B cell (primary cell): Measurements from ENCODE around the gene MYRIP. TPM values are rescaled to one million over a fixed set of nuclear protein-coding genes. Genes with fewer than 3 reads are reported as not detected.

Experiments used
- ATAC-seq: fragments of 200-7000 bp; cut with Tn5 transposase; one replicate; pipeline ENCODE4 v1.10.0; 2021; ENCODE audit warnings: low read depth, mild to moderate bottlenecking, moderate number of reproducible peaks, moderate library complexity
- CTCF ChIA-PET: fragments of 350-600 bp; sonication (Branson Sonifier 250); formaldehyde crosslinking; loops from one replicate; lab custom pipeline; 2021; ENCODE audit warnings: antibody characterized with exemption, inconsistent platforms; lab: Charles Lee
- POLR2A ChIA-PET: fragments of 350-600 bp; sonication (Branson Sonifier 250); formaldehyde crosslinking; loops from one replicate; lab custom pipeline; 2021; ENCODE audit warnings: antibody characterized with exemption; lab: Charles Lee
- DNase-seq: peaks from one replicate; pipeline ENCODE4 v3.0.0; 2013
- H2AFZ ChIP-seq: 2 replicates; pipeline ENCODE4 v1.6.1; 2012; ENCODE audit warnings: mild to moderate bottlenecking, low read depth, low read length; ENCODE audit not compliant: insufficient read depth, poor library complexity, severe bottlenecking
- H3K27ac ChIP-seq, 2 donors: 1 replicate in 1 of 2; 2 replicates in 1 of 2; pipeline ENCODE4 v1.5.1; 2012 to 2013; ENCODE audit warnings: low read length in 2 of 2, mild to moderate bottlenecking in 2 of 2, moderate library complexity in 1 of 2
- H3K27me3 ChIP-seq, 4 experiments: fragments of 200-600 bp in 1 of 4; sonication (generic) in 1 of 4; replicated peaks in 1 of 4; 1 replicate in 2 of 4; 2 replicates in 2 of 4; pipeline versions ENCODE4 v1.6.1 to v1.7.0; 2013 to 2016; ENCODE audit warnings: low read length in 3 of 4, mild to moderate bottlenecking in 2 of 4, mixed read lengths in 1 of 4, moderate library complexity in 1 of 4; ENCODE audit not compliant: insufficient read depth in 4 of 4, control insufficient read depth in 3 of 4; ENCODE audit errors: control extremely low read depth in 1 of 4
- H3K36me3 ChIP-seq, 2 experiments: replicated peaks in 1 of 2; 1 replicate in 1 of 2; 2 replicates in 1 of 2; pipeline versions ENCODE4 v1.6.1 to v1.7.1; 2013; ENCODE audit warnings: low read length in 1 of 2; ENCODE audit not compliant: insufficient read depth in 2 of 2, control insufficient read depth in 1 of 2; ENCODE audit errors: control extremely low read depth in 1 of 2, extremely low read depth in 1 of 2
- H3K4me1 ChIP-seq, 2 donors: fragments of 200-600 bp in 1 of 2; sonication (generic) in 1 of 2; 1 replicate in 1 of 2; 2 replicates in 1 of 2; pipeline versions ENCODE4 v1.5.1 to v1.6.1; 2013 to 2017; ENCODE audit warnings: low read length in 2 of 2; ENCODE audit not compliant: control insufficient read depth in 2 of 2, insufficient read depth in 2 of 2
- H3K4me2 ChIP-seq: replicated peaks from 2 replicates; pipeline ENCODE3; 2012; ENCODE audit warnings: mild to moderate bottlenecking, low read depth, low read length; ENCODE audit not compliant: poor library complexity, severe bottlenecking
- H3K4me3 ChIP-seq, 5 experiments: fragments of 200-600 bp in 1 of 5; sonication (generic) in 1 of 5; 1 replicate in 3 of 5; 2 replicates in 2 of 5; pipeline versions ENCODE4 v1.5.1 to v1.7.0; 2011 to 2016; ENCODE audit warnings: low read length in 4 of 5, mild to moderate bottlenecking in 4 of 5, low read depth in 2 of 5, control low read depth in 1 of 5, moderate library complexity in 1 of 5; ENCODE audit not compliant: insufficient read depth in 1 of 5; ENCODE audit errors: control extremely low read depth in 1 of 5, extremely low read depth in 1 of 5
- H3K79me2 ChIP-seq: fragments of 200-600 bp; sonication (generic); one replicate; pipeline ENCODE4 v1.6.0; 2016; ENCODE audit warnings: low read length; ENCODE audit not compliant: control insufficient read depth, insufficient read depth
- H3K9ac ChIP-seq: fragments of 200-600 bp; sonication (generic); 2 replicates; pipeline ENCODE4 v1.6.1; 2017; ENCODE audit warnings: mild to moderate bottlenecking, low read length, moderate library complexity
- H3K9me3 ChIP-seq, 3 donors: one replicate each; pipeline versions ENCODE4 v1.6.1 to v1.7.1; 2013; ENCODE audit warnings: low read length in 2 of 3; ENCODE audit not compliant: control insufficient read depth in 2 of 3, insufficient read depth in 1 of 3; ENCODE audit errors: control extremely low read depth in 1 of 3
- H4K20me1 ChIP-seq: 2 replicates; pipeline ENCODE4 v1.6.0; 2012; ENCODE audit warnings: mild to moderate bottlenecking, low read length; ENCODE audit not compliant: insufficient read depth, control insufficient read depth, poor library complexity, severe bottlenecking
- H3K27ac Mint-ChIP-seq: one replicate; pipeline ENCODE4 v1.8.0; 2021; ENCODE audit warnings: mixed read lengths
- H3K27me3 Mint-ChIP-seq: one replicate; pipeline ENCODE4 v1.8.0; 2021; ENCODE audit warnings: mixed read lengths
- H3K4me1 Mint-ChIP-seq: one replicate; pipeline ENCODE4 v1.8.0; 2021; ENCODE audit warnings: mixed read lengths
- H3K4me3 Mint-ChIP-seq: one replicate; pipeline ENCODE4 v1.8.0; 2021; ENCODE audit warnings: mixed read lengths
- H3K9me3 Mint-ChIP-seq: one replicate; pipeline ENCODE4 v1.8.0; 2022; ENCODE audit warnings: mixed read lengths; ENCODE audit not compliant: insufficient read depth
- EZH2 ChIP-seq: IDR thresholded peaks from 2 replicates; pipeline ENCODE4 v1.6.1; 2012; ENCODE audit warnings: borderline replicate concordance, low read depth, mild to moderate bottlenecking, moderate library complexity, low read length; ENCODE audit not compliant: insufficient read depth, poor library complexity, severe bottlenecking
- WGBS: methylation state at CpG from one replicate; pipeline ENCODE4 v1.1.5; 2013; ENCODE audit warnings: missing lambda C conversion rate; ENCODE audit not compliant: insufficient coverage; 5-methylcytosine and 5-hydroxymethylcytosine counted together
- intact Hi-C: fragments of 100-400 bp; cut with micrococcal nuclease; formaldehyde crosslinking; loops from one replicate; pipeline ENCODE4 v1.10.0; 2022
- polyA plus RNA-seq: library from polyadenylated mRNA; depleted of rRNA; stranded (reverse); fragments of >200 nt; gene quantifications from 2 replicates; pipeline ENCODE4 v1.2.3, GENCODE V29; 2012
- total RNA-seq, 2 donors: library from RNA; stranded (reverse); fragments of 120-200 nt in 1 of 2; gene quantifications; 1 replicate in 1 of 2; 2 replicates in 1 of 2; pipeline versions ENCODE4 v1.2.3 to v1.2.4, GENCODE V29; 2013 to 2022
- TF ChIP-seq, protein P1 (sequence below): fragments of 200-600 bp; IDR thresholded peaks from one replicate; pipeline ENCODE4 v1.8.0; 2022; ENCODE audit warnings: antibody characterized with exemption, mild to moderate bottlenecking

MYRIP gene
- total and polyA plus RNA-seq, 2 donors (not counting 1 experiment from before 2014, with no cell fraction given) = 0.03 to 0.10 TPM

DNA sequence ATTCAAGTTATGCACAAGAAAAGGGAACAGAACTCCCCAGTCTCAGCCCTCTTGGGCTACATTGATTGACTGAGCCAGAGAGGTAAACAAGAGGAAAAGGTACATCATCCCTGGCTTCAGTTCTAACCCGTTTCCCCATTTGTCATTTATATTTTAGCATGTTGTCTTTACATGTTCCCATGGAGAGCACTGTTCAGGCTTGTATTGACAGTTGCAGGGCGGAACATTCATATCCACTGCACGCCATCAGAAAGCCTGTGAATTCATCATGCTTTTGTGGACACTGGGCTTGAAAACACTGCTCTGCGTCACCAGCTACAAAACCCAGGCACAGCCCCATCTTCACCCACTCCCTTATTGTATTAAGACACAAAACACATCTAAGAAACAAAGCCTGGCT, 259.2 kb downstream of the MYRIP start:
- no peaks in the 10 kb centered on the region for H3K9me3 Mint-ChIP-seq
- DNase-seq = no peak
- no peaks in the 10 kb centered on the region for H4K20me1 ChIP-seq
- CTCF ChIA-PET = no interaction called here
- no peaks in the 10 kb centered on the region for H3K4me1 Mint-ChIP-seq
- H3K36me3 ChIP-seq = no peaks in the 10 kb centered on the region
- H3K4me3 ChIP-seq = no peak overlapping the region
- no peaks in the 10 kb centered on the region for H3K79me2 ChIP-seq
- H2AFZ ChIP-seq = no peak overlapping the region
- 87% methylated on average over 3 of the region's 4 CpGs for WGBS
- H3K9ac ChIP-seq = no peak overlapping the region
- no peak for TF ChIP-seq EZH2
- TF ChIP-seq, protein P1, sequence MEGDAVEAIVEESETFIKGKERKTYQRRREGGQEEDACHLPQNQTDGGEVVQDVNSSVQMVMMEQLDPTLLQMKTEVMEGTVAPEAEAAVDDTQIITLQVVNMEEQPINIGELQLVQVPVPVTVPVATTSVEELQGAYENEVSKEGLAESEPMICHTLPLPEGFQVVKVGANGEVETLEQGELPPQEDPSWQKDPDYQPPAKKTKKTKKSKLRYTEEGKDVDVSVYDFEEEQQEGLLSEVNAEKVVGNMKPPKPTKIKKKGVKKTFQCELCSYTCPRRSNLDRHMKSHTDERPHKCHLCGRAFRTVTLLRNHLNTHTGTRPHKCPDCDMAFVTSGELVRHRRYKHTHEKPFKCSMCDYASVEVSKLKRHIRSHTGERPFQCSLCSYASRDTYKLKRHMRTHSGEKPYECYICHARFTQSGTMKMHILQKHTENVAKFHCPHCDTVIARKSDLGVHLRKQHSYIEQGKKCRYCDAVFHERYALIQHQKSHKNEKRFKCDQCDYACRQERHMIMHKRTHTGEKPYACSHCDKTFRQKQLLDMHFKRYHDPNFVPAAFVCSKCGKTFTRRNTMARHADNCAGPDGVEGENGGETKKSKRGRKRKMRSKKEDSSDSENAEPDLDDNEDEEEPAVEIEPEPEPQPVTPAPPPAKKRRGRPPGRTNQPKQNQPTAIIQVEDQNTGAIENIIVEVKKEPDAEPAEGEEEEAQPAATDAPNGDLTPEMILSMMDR = no peak
- intact Hi-C loops = no loop called here
- H3K27me3 Mint-ChIP-seq = peaks cover 13% of the 10 kb centered on the region
- no peak overlapping the region for H3K27ac Mint-ChIP-seq
- H3K9me3 ChIP-seq = no peaks in the 10 kb centered on the region
- H3K4me3 Mint-ChIP-seq = no peak overlapping the region
- H3K27ac ChIP-seq = no peak overlapping the region
- ATAC-seq = no peak
- H3K4me1 ChIP-seq = no peaks in the 10 kb centered on the region
- POLR2A ChIA-PET = no interaction called here
- no peak overlapping the region for H3K4me2 ChIP-seq
- no peaks in the 10 kb centered on the region for H3K27me3 ChIP-seq

DNA sequence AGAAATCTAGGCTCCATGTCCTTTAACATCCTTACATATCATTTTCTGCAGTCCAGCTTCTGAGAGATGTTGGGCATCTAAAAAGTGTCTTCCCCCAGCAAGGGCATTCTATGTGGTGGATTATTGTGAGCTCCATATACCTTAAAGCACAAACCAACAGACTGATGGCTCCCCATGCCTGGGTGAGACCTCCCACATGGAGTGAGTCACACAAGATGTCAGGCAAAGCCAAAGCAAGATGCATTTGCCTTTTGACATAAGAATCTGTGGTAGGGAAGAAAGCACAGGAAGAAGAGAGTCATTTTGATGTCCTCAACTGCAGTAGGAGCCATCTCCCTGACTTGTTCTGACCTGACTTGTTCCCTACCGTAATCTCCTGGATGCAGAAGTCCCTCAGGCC, 261.4 kb downstream of the MYRIP start:
- 100% methylated on average over 1 of the region's 1 CpG for WGBS
- ChIA-PET CTCF (no interaction called here), POLR2A (no interaction called here)
- Histone ChIP-seq H3K27ac (no peak overlapping the region), H3K27me3 (no peaks in the 10 kb centered on the region), H3K4me1 (no peaks in the 10 kb centered on the region), H3K9ac (no peak overlapping the region), H2AFZ (no peak overlapping the region), H3K79me2 (no peaks in the 10 kb centered on the region), H3K4me2 (no peak overlapping the region), H3K36me3 (no peaks in the 10 kb centered on the region), H3K9me3 (no peaks in the 10 kb centered on the region), H4K20me1 (no peaks in the 10 kb centered on the region), H3K4me3 (no peak overlapping the region)
- Mint-ChIP-seq H3K4me1 (no peaks in the 10 kb centered on the region), H3K27me3 (peaks cover 13% of the 10 kb centered on the region), H3K27ac (no peak overlapping the region), H3K9me3 (no peaks in the 10 kb centered on the region), H3K4me3 (no peak overlapping the region)
- no peak for DNase-seq
- TF ChIP-seq, protein P1 = no peak
- TF ChIP-seq EZH2 = no peak
- intact Hi-C loops = no loop called here
- no peak for ATAC-seq
